ENCODE data around the gene MFN1.

The MFN1 gene

DNA sequence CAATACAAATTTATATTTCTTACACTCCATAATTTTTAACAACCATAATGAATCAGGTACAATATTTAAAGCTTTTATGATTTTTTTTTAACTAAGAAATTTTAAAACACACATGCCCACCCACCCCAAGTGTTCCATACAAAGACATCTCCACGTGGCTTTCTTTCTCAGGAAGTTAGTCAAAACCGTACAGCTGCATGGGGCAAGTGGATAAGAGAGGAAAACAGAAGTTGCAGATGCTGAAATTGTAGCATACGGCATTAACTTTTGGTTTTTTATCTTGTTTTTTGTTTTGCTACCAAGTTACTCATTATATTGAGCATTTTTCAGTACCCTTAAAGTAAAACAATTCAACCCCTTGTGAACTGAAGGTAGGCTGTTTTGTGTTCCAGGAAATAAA is 89.0 kb downstream of the MFN1 start:
- no peak overlapping the region for H3K27ac ChIP-seq (ENCODE audit: extremely low read depth, low read depth, low read length)
- H3K9me3 ChIP-seq (ENCODE audit: control insufficient read depth, insufficient read depth, low read depth, low read length): no peaks in the 10 kb centered on the region
- CTCF ChIA-PET: interaction anchor here (0.7 kb wide), 1 partner anchor 30 kb away, joined by 3 read pairs; no protein-coding TSS in a partner anchor
- H3K36me3 ChIP-seq (ENCODE audit: control insufficient read depth in 2 of 2, insufficient read depth in 1 of 2, low read length in 2 of 2): no peaks in the 10 kb centered on the region
- POLR2A ChIA-PET: no interaction called here
- TF ChIP-seq ZNF155 (tag by site-specific recombination; IDR thresholded peaks at IDR 0.05): no peak
- no peak for TF ChIP-seq ZNF169 (tag by site-specific recombination; IDR thresholded peaks at IDR 0.05)
- no peak for TF ChIP-seq ZNF596 (tag by site-specific recombination; IDR thresholded peaks at IDR 0.05)
- no peak for TF ChIP-seq FEZF1 (tag by site-specific recombination; IDR thresholded peaks at IDR 0.05)
- no peak for TF ChIP-seq ZNF133 (tag by site-specific recombination; IDR thresholded peaks at IDR 0.05)
- TF ChIP-seq ZFHX2 (tag by site-specific recombination; conservative IDR thresholded peaks at IDR 0.05): no peak
- TF ChIP-seq ZNF843 (tag by site-specific recombination; IDR thresholded peaks at IDR 0.05): no peak
- H3K4me1 ChIP-seq (ENCODE audit: control insufficient read depth, insufficient read depth, low read length): no peaks in the 10 kb centered on the region
- no peak overlapping the region for H3K4me3 ChIP-seq (ENCODE audit: low read depth, low read length)

GRCh38 chr3:179438841-179439240 is 91.3 kb downstream of the MFN1 start:
- H3K4me1 ChIP-seq (ENCODE audit: control insufficient read depth, insufficient read depth, low read length): no peaks in the 10 kb centered on the region
- TF ChIP-seq PRDM4 (tag by site-specific recombination; IDR thresholded peaks at IDR 0.05) (no peak), ZNF248 (tag by site-specific recombination; IDR thresholded peaks at IDR 0.05) (no peak), TRIM28 (IDR thresholded peaks at IDR 0.05; ENCODE audit: borderline replicate concordance, low read length) (0 out of 2 replicates have a peak, but pooled peaks have one; percentile 29), SP7 (tag by site-specific recombination; IDR thresholded peaks at IDR 0.05) (peak; percentile 54), ZBTB20 (tag by site-specific recombination; IDR thresholded peaks at IDR 0.05) (0 out of 2 replicates have a peak, but pooled peaks have one; percentile 28)
- ChIA-PET CTCF (no interaction called here), POLR2A (no interaction called here)
- no peak overlapping the region for H3K4me3 ChIP-seq (ENCODE audit: low read depth, low read length)
- no peaks in the 10 kb centered on the region for H3K36me3 ChIP-seq (ENCODE audit: control insufficient read depth in 2 of 2, insufficient read depth in 1 of 2, low read length in 2 of 2)
- no peak overlapping the region for H3K27ac ChIP-seq (ENCODE audit: extremely low read depth, low read depth, low read length)
- no peaks in the 10 kb centered on the region for H3K9me3 ChIP-seq (ENCODE audit: control insufficient read depth, insufficient read depth, low read depth, low read length)
